Panc1 (cell line): ENCODE data around the gene THBS4.

Experiments
- POLR2AphosphoS5 ChIP-seq: IDR thresholded peaks from 2 replicates; pipeline ENCODE4 v1.6.1; 2012; ENCODE audit warnings: mild to moderate bottlenecking, low read depth, low read length, moderate library complexity
- SIN3A ChIP-seq: IDR thresholded peaks from 2 replicates; pipeline ENCODE4 v1.6.1; 2012; ENCODE audit warnings: low read depth, mild to moderate bottlenecking, low read length, moderate library complexity, borderline replicate concordance; ENCODE audit not compliant: insufficient read depth
- TCF7L2 ChIP-seq: IDR thresholded peaks from 2 replicates; pipeline ENCODE4 v1.6.1; 2011; ENCODE audit warnings: mild to moderate bottlenecking, low read depth, low read length, inconsistent platforms
- TF ChIP-seq, protein P1 (sequence below): fragments of 450-650 bp; IDR thresholded peaks from 2 replicates; pipeline ENCODE4 v1.5.1; 2017; ENCODE audit warnings: mild to moderate bottlenecking
- TF ChIP-seq, protein P2 (sequence below), 2 experiments: IDR thresholded peaks; 2 replicates each; pipeline ENCODE4 v1.6.1; 2011 to 2012; ENCODE audit warnings: low read depth in 2 of 2, control low read depth in 1 of 2, low read length in 1 of 2, mild to moderate bottlenecking in 1 of 2, moderate library complexity in 1 of 2; ENCODE audit not compliant: insufficient read depth in 1 of 2

DNA sequence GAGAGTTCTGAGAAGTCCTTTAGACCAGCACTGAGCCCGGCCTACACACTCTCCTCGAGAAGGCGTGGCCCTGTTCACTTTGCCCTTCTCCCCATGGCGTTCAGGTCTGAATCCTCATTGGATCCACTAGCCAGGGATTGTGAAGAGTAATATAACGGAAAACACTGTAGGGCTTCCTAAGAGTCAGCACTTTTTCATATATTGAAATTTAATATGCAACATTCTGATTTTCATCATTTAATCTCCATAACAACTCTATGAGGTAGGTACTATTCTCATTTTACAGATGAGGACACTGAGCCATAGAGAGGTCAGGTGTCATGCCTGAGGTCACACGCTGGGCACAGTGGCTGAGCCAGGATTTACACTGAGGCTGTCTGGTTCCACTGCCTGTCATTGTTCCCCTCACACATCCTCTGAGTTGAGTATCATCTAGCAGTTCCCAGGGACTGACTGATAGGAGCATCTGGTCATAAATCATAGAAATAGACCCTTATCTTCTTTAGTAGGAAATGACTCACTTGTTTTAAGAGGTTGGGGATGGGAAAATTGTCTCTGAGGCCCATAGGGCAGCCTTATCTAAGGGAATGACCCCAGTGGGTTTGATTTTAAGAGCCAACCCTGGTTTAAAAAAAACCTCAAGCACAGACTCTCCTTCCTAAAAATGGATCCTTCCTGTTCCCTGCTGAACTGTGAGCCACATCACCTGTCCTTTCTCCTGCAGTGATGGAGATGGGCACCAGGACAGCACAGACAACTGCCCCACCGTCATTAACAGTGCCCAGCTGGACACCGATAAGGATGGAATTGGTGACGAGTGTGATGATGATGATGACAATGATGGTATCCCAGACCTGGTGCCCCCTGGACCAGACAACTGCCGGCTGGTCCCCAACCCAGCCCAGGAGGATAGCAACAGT, 41.2 kb downstream of the THBS4 start:
- TF ChIP-seq, protein P1, sequence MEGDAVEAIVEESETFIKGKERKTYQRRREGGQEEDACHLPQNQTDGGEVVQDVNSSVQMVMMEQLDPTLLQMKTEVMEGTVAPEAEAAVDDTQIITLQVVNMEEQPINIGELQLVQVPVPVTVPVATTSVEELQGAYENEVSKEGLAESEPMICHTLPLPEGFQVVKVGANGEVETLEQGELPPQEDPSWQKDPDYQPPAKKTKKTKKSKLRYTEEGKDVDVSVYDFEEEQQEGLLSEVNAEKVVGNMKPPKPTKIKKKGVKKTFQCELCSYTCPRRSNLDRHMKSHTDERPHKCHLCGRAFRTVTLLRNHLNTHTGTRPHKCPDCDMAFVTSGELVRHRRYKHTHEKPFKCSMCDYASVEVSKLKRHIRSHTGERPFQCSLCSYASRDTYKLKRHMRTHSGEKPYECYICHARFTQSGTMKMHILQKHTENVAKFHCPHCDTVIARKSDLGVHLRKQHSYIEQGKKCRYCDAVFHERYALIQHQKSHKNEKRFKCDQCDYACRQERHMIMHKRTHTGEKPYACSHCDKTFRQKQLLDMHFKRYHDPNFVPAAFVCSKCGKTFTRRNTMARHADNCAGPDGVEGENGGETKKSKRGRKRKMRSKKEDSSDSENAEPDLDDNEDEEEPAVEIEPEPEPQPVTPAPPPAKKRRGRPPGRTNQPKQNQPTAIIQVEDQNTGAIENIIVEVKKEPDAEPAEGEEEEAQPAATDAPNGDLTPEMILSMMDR = no peak
- TF ChIP-seq, protein P2, sequence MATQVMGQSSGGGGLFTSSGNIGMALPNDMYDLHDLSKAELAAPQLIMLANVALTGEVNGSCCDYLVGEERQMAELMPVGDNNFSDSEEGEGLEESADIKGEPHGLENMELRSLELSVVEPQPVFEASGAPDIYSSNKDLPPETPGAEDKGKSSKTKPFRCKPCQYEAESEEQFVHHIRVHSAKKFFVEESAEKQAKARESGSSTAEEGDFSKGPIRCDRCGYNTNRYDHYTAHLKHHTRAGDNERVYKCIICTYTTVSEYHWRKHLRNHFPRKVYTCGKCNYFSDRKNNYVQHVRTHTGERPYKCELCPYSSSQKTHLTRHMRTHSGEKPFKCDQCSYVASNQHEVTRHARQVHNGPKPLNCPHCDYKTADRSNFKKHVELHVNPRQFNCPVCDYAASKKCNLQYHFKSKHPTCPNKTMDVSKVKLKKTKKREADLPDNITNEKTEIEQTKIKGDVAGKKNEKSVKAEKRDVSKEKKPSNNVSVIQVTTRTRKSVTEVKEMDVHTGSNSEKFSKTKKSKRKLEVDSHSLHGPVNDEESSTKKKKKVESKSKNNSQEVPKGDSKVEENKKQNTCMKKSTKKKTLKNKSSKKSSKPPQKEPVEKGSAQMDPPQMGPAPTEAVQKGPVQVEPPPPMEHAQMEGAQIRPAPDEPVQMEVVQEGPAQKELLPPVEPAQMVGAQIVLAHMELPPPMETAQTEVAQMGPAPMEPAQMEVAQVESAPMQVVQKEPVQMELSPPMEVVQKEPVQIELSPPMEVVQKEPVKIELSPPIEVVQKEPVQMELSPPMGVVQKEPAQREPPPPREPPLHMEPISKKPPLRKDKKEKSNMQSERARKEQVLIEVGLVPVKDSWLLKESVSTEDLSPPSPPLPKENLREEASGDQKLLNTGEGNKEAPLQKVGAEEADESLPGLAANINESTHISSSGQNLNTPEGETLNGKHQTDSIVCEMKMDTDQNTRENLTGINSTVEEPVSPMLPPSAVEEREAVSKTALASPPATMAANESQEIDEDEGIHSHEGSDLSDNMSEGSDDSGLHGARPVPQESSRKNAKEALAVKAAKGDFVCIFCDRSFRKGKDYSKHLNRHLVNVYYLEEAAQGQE (IDR thresholded peaks at IDR 0.05; ENCODE audit: insufficient read depth in 1 of 2, low read depth in 2 of 2, low read length in 1 of 2) = no peak
- TF ChIP-seq SIN3A (no peak), POLR2AphosphoS5 (no peak), TCF7L2 (no peak)
